ENCODE data around the gene HAPLN2.

Gene HAPLN2

GRCh38 chr1:156652131-156652991 lies 33.1 kb downstream of the HAPLN2 start:
- no peak for DNase-seq (ENCODE audit: low read depth)
- in situ Hi-C loops (cut with HindIII; ENCODE audit: low sequenced_read_pairs), result no loop called here
- H3K4me3 ChIP-seq (ENCODE audit: low read depth, low read length), result no peak overlapping the region
- no peak for TF ChIP-seq CTCF (IDR thresholded peaks at IDR 0.05; ENCODE audit: low read depth, low read length, missing control alignments)

GRCh38 chr1:156652992-156653355 lies 33.8 kb downstream of the HAPLN2 start:
- no peak for TF ChIP-seq CTCF (IDR thresholded peaks at IDR 0.05; ENCODE audit: low read depth, low read length, missing control alignments)
- in situ Hi-C loops (cut with HindIII; ENCODE audit: low sequenced_read_pairs), result no loop called here
- DNase-seq (ENCODE audit: low read depth), result no peak
- H3K4me3 ChIP-seq (ENCODE audit: low read depth, low read length), result no peak overlapping the region

- no peak overlapping the region for H3K4me3 ChIP-seq (ENCODE audit: low read depth, low read length)
- in situ Hi-C loops (cut with HindIII; ENCODE audit: low sequenced_read_pairs), result no loop called here
- no peak for DNase-seq (ENCODE audit: low read depth)
- TF ChIP-seq CTCF (IDR thresholded peaks at IDR 0.05; ENCODE audit: low read depth, low read length, missing control alignments), result no peak
Observed at GRCh38 chr1:156654700-156655099, 35.5 kb downstream of the HAPLN2 start.

GRCh38 chr1:156655151-156655903 lies 36.1 kb downstream of the HAPLN2 start:
- no peak overlapping the region for H3K4me3 ChIP-seq (ENCODE audit: low read depth, low read length)
- in situ Hi-C loops (cut with HindIII; ENCODE audit: low sequenced_read_pairs), result no loop called here
- TF ChIP-seq CTCF (IDR thresholded peaks at IDR 0.05; ENCODE audit: low read depth, low read length, missing control alignments), result no peak
- no peak for DNase-seq (ENCODE audit: low read depth)

- no peak for TF ChIP-seq CTCF (IDR thresholded peaks at IDR 0.05; ENCODE audit: low read depth, low read length, missing control alignments)
- no peak for DNase-seq (ENCODE audit: low read depth)
- H3K4me3 ChIP-seq (ENCODE audit: low read depth, low read length), result no peak overlapping the region
- in situ Hi-C loops (cut with HindIII; ENCODE audit: low sequenced_read_pairs), result no loop called here
Observed at GRCh38 chr1:156655904-156656516, 36.8 kb downstream of the HAPLN2 start.

Data from astrocyte of the cerebellum (primary cell).